IMR-90 (cell line): Measurements from ENCODE around the gene PACC1. TPM values are rescaled to one million over a fixed set of nuclear protein-coding genes. Genes with fewer than 3 reads are reported as not detected.

Experiments used
- ATAC-seq: fragments of 200-7000 bp; cut with Tn5 transposase; 2 replicates; pipeline ENCODE4 v1.9.1; 2020; ENCODE audit warnings: low read depth, mild to moderate bottlenecking, moderate library complexity
- BruUV-seq: library from RNA; stranded (reverse); fragments of 400-500 nt; replicated peaks from 2 replicates; lab custom pipeline; 2021; lab: Mats Ljungman, UMichigan
- CTCF ChIA-PET: fragments of 300-600 bp; formaldehyde crosslinking; extraction: SDS; loops from one replicate; lab custom pipeline; 2021; ENCODE audit warnings: antibody characterized with exemption; lab: Yijun Ruan, JAX
- POLR2A ChIA-PET: fragments of 300-600 bp; sonication (Branson Sonifier 250); formaldehyde crosslinking; loops from one replicate; lab custom pipeline; 2022; ENCODE audit warnings: antibody characterized with exemption; ENCODE audit not compliant: unreplicated experiment; lab: Charles Lee
- DNase-seq: peaks from one replicate; pipeline ENCODE4 v3.0.0; 2013
- H2AFZ ChIP-seq: replicated peaks from 2 replicates; pipeline ENCODE3; 2013; ENCODE audit warnings: low read length, mild to moderate bottlenecking; ENCODE audit not compliant: poor library complexity
- H2AK5ac ChIP-seq: 2 replicates; pipeline ENCODE4 v1.6.1; 2013; ENCODE audit warnings: low read depth, low read length, inconsistent platforms
- H2AK9ac ChIP-seq: replicated peaks from 2 replicates; pipeline ENCODE3; 2013; ENCODE audit warnings: mild to moderate bottlenecking, low read depth, low read length, moderate library complexity; ENCODE audit not compliant: poor library complexity
- H2BK120ac ChIP-seq: 2 replicates; pipeline ENCODE4 v1.6.1; 2013; ENCODE audit warnings: low read depth, low read length, inconsistent platforms
- H2BK15ac ChIP-seq: 3 replicates; pipeline ENCODE4 v1.6.1; 2013; ENCODE audit warnings: low read depth, low read length, inconsistent platforms
- H2BK20ac ChIP-seq: 2 replicates; pipeline ENCODE4 v1.6.1; 2013; ENCODE audit warnings: low read depth, mild to moderate bottlenecking, inconsistent platforms, low read length, moderate library complexity
- H2BK5ac ChIP-seq: 2 replicates; pipeline ENCODE4 v1.6.1; 2013; ENCODE audit warnings: mild to moderate bottlenecking, low read depth, low read length, inconsistent platforms; ENCODE audit not compliant: poor library complexity, severe bottlenecking
- H3K14ac ChIP-seq: replicated peaks from 2 replicates; pipeline ENCODE4 v1.6.1; 2013; ENCODE audit warnings: low read depth, low read length, inconsistent platforms
- H3K18ac ChIP-seq: 2 replicates; pipeline ENCODE4 v1.6.1; 2013; ENCODE audit warnings: low read depth, low read length, control low read depth
- H3K23ac ChIP-seq: 2 replicates; pipeline ENCODE4 v1.6.1; 2013; ENCODE audit warnings: low read depth, low read length, inconsistent platforms
- H3K27ac ChIP-seq: 2 replicates; pipeline ENCODE4 v1.5.1; 2013; ENCODE audit warnings: mild to moderate bottlenecking, control low read depth, low read length; ENCODE audit not compliant: insufficient read depth
- H3K27me3 ChIP-seq: 2 replicates; pipeline ENCODE4 v1.6.1; 2013; ENCODE audit warnings: low read length; ENCODE audit not compliant: control insufficient read depth, insufficient read depth
- H3K36me3 ChIP-seq: 2 replicates; pipeline ENCODE4 v1.6.1; 2013; ENCODE audit warnings: low read length, mixed read lengths; ENCODE audit not compliant: control insufficient read depth, insufficient read depth
- H3K4ac ChIP-seq: 2 replicates; pipeline ENCODE4 v1.6.1; 2013; ENCODE audit warnings: low read depth, low read length, inconsistent platforms
- H3K4me1 ChIP-seq: 2 replicates; pipeline ENCODE4 v1.6.1; 2013; ENCODE audit warnings: low read length, mixed read lengths; ENCODE audit not compliant: control insufficient read depth, insufficient read depth
- H3K4me2 ChIP-seq: 2 replicates; pipeline ENCODE4 v1.6.1; 2013; ENCODE audit warnings: low read depth, mild to moderate bottlenecking, control low read depth, low read length, moderate library complexity
- H3K4me3 ChIP-seq: 2 replicates; pipeline ENCODE4 v1.5.1; 2013; ENCODE audit warnings: low read depth, mild to moderate bottlenecking, control low read depth, low read length, moderate library complexity; ENCODE audit not compliant: insufficient read depth
- H3K56ac ChIP-seq: 2 replicates; pipeline ENCODE4 v1.6.1; 2013; ENCODE audit warnings: low read length, inconsistent platforms; ENCODE audit not compliant: insufficient read depth; ENCODE audit errors: extremely low read depth
- H3K79me1 ChIP-seq, 2 experiments: 2 replicates each; pipeline ENCODE4 v1.6.1; 2013; ENCODE audit warnings: low read length in 2 of 2, inconsistent platforms in 1 of 2, low read depth in 1 of 2
- H3K9ac ChIP-seq: 2 replicates; pipeline ENCODE4 v1.6.1; 2013; ENCODE audit warnings: low read depth, low read length, control low read depth
- H3K9me1 ChIP-seq: 2 replicates; pipeline ENCODE4 v1.6.1; 2013; ENCODE audit warnings: low read length, inconsistent platforms; ENCODE audit not compliant: insufficient read depth
- H3K9me3 ChIP-seq: 2 replicates; pipeline ENCODE4 v1.6.1; 2013; ENCODE audit warnings: low read length; ENCODE audit not compliant: control insufficient read depth, insufficient read depth
- H4K20me1 ChIP-seq: 2 replicates; pipeline ENCODE4 v1.6.1; 2013; ENCODE audit warnings: low read length, inconsistent platforms; ENCODE audit not compliant: insufficient read depth
- H4K5ac ChIP-seq: 2 replicates; pipeline ENCODE4 v1.6.1; 2013; ENCODE audit warnings: mild to moderate bottlenecking, low read depth, low read length, control low read depth
- H4K8ac ChIP-seq, 2 experiments: 2 replicates each; pipeline ENCODE4 v1.6.1; 2013; ENCODE audit warnings: low read depth in 2 of 2, low read length in 2 of 2, control low read depth in 1 of 2, inconsistent platforms in 1 of 2
- H4K91ac ChIP-seq: 2 replicates; pipeline ENCODE4 v1.6.1; 2013; ENCODE audit warnings: low read depth, low read length, inconsistent platforms; ENCODE audit not compliant: insufficient read depth
- BHLHE40 ChIP-seq: fragments of 150-350 bp; IDR thresholded peaks from 2 replicates; pipeline ENCODE4 v1.6.1; 2016; ENCODE audit warnings: mild to moderate bottlenecking, low read depth, low read length
- CEBPB ChIP-seq: IDR thresholded peaks from 2 replicates; pipeline ENCODE4 v1.6.1; 2012; ENCODE audit warnings: low read depth, low read length, improper control_type of control experiment
- CHD1 ChIP-seq: IDR thresholded peaks from 2 replicates; pipeline ENCODE4 v1.6.1; 2012; ENCODE audit warnings: low read depth, low read length, improper control_type of control experiment
- FOS ChIP-seq: fragments of 150-350 bp; IDR thresholded peaks from 2 replicates; pipeline ENCODE4 v1.6.1; 2016; ENCODE audit warnings: low read depth, low read length
- MAZ ChIP-seq: IDR thresholded peaks from 2 replicates; pipeline ENCODE4 v1.6.1; 2012; ENCODE audit warnings: low read depth, mild to moderate bottlenecking, low read length, improper control_type of control experiment, moderate library complexity, borderline replicate concordance
- MXI1 ChIP-seq: IDR thresholded peaks from 2 replicates; pipeline ENCODE4 v1.6.1; 2012; ENCODE audit warnings: low read depth, mild to moderate bottlenecking, low read length, moderate library complexity, borderline replicate concordance
- NFE2L2 ChIP-seq: fragments of 150-350 bp; IDR thresholded peaks from 2 replicates; pipeline ENCODE4 v1.6.1; 2016; ENCODE audit warnings: low read depth, mild to moderate bottlenecking, low read length
- RAD21 ChIP-seq: IDR thresholded peaks from 2 replicates; pipeline ENCODE4 v1.6.1; 2012; ENCODE audit warnings: low read length, improper control_type of control experiment
- RCOR1 ChIP-seq: IDR thresholded peaks from 2 replicates; pipeline ENCODE4 v1.6.1; 2012; ENCODE audit warnings: mild to moderate bottlenecking, low read length, improper control_type of control experiment; ENCODE audit not compliant: insufficient replicate concordance
- SMC3 ChIP-seq: fragments of 150-350 bp; IDR thresholded peaks from 2 replicates; pipeline ENCODE4 v1.6.1; 2016; ENCODE audit warnings: low read depth, mild to moderate bottlenecking, antibody characterized with exemption, low read length, moderate library complexity
- USF2 ChIP-seq: fragments of 150-350 bp; IDR thresholded peaks from 2 replicates; pipeline ENCODE4 v1.6.1; 2017; ENCODE audit warnings: mild to moderate bottlenecking, antibody characterized with exemption, low read length, low read depth
- WGBS, 2 experiments: methylation state at CpG; one replicate each; pipeline versions ENCODE4 v1.1.5 to v1.1.7; 2013; ENCODE audit warnings: missing lambda C conversion rate in 2 of 2; ENCODE audit not compliant: insufficient read length in 1 of 2; ENCODE audit errors: extremely low coverage in 2 of 2; 5-methylcytosine and 5-hydroxymethylcytosine counted together
- dilution Hi-C: fragments of 300-500 bp; cut with HindIII; formaldehyde crosslinking; loops from one replicate; pipeline ENCODE4 v1.14.3; 2018; ENCODE audit warnings: low sequenced_read_pairs; ENCODE audit not compliant: unreplicated experiment
- in situ Hi-C: fragments of 300-500 bp; cut with MboI; formaldehyde crosslinking; loops from 3 replicates; pipeline ENCODE4 v1.14.3; 2019; ENCODE audit warnings: low sequenced_read_pairs, inconsistent platforms, mixed read lengths
- intact Hi-C: fragments of 100-400 bp; cut with micrococcal nuclease; formaldehyde crosslinking; loops from 2 replicates; pipeline ENCODE4 v1.10.0; 2022
- polyA plus RNA-seq, 3 experiments: library from polyadenylated mRNA; depleted of rRNA; stranded (reverse); fragments of >200 nt; gene quantifications; 2 replicates each; pipeline ENCODE4 v1.2.3, GENCODE V29; 2012; ENCODE audit warnings: low replicate concordance in 1 of 3
- total RNA-seq: library from RNA; depleted of rRNA; stranded (reverse); fragments of >200 nt; gene quantifications from 2 replicates; pipeline ENCODE4 v1.2.3, GENCODE V29; 2012

Gene PACC1
- total and polyA plus RNA-seq, 2 of the 4 experiments (the other 2 are of a cell fraction), result 8.6 to 13.4 TPM

GRCh38 chr1:212451416-212452322, 37.0 kb upstream of the PACC1 start:
- H2AK9ac ChIP-seq, result no peak overlapping the region
- intact Hi-C loops, result no loop called here

More at GRCh38 chr1:212451416-212452322, 37.0 kb upstream of the PACC1 start:
- DNase-seq (no peak), ATAC-seq (no peak)
- H3K36me3 ChIP-seq, result peaks cover 3% of the 10 kb centered on the region; the same call in 1 of the 2 replicates
- H4K20me1 ChIP-seq, result no peaks in the 10 kb centered on the region
- 0% methylated on average over 1 of the region's 6 CpGs; no CpG with 5 or more reads in 1 of the 2 experiments for WGBS, 2 experiments
- no TSS peak for BruUV-seq
- H2AK5ac ChIP-seq, result no peak overlapping the region
- H3K9me3 ChIP-seq, result no peaks in the 10 kb centered on the region
- H3K9me1 ChIP-seq, result no peaks in the 10 kb centered on the region
- no peak overlapping the region for H3K4ac ChIP-seq
- no peak overlapping the region for H2BK20ac ChIP-seq
- no peak overlapping the region for H2BK15ac ChIP-seq
- H2AFZ ChIP-seq, result no peak overlapping the region
- CTCF ChIA-PET, result no interaction called here
- H3K23ac ChIP-seq, result no peak overlapping the region
- no peak overlapping the region for H2BK5ac ChIP-seq
- H3K14ac ChIP-seq, result no peak overlapping the region
- H3K79me1 ChIP-seq, result no peaks in the 10 kb centered on the region
- H3K4me3 ChIP-seq, result no peak overlapping the region
- no peak overlapping the region for H4K8ac ChIP-seq
- H3K27ac ChIP-seq, result no peak overlapping the region
- no peak overlapping the region for H3K4me2 ChIP-seq
- no peak overlapping the region for H3K56ac ChIP-seq
- no peak overlapping the region for H2BK120ac ChIP-seq
- H3K9ac ChIP-seq, result no peak overlapping the region
- no peaks in the 10 kb centered on the region for H3K27me3 ChIP-seq
- H4K5ac ChIP-seq, result no peak overlapping the region
- POLR2A ChIA-PET, result no interaction called here
- no peak overlapping the region for H3K18ac ChIP-seq
- in situ Hi-C loops, result loop anchor here (10.0 kb wide), 2 partner anchors 157 to 767 kb away; no protein-coding TSS in a partner anchor
- H3K4me1 ChIP-seq, result peaks cover 4% of the 10 kb centered on the region; the same call in 1 of the 2 replicates
- dilution Hi-C loops, result no loop called here
- TF ChIP-seq NFE2L2 (no peak), MAZ (no peak), RCOR1 (no peak), SMC3 (no peak), USF2 (no peak), MXI1 (no peak), BHLHE40 (no peak), RAD21 (no peak), CHD1 (no peak), FOS (no peak), CEBPB (no peak)
- H4K91ac ChIP-seq, result no peak overlapping the region
